Mucosa of stomach (tissue), 1 donor: ENCODE data around the gene KLF16.

ENCODE experiments used
- H3K27me3 ChIP-seq: one replicate; pipeline ENCODE4 v1.7.0; 2013; ENCODE audit warnings: mild to moderate bottlenecking, low read length; ENCODE audit not compliant: control insufficient read depth, insufficient read depth
- H3K36me3 ChIP-seq: one replicate; pipeline ENCODE4 v1.7.0; 2013; ENCODE audit warnings: low read length; ENCODE audit not compliant: control insufficient read depth, insufficient read depth
- H3K4me1 ChIP-seq: one replicate; pipeline ENCODE4 v1.7.0; 2013; ENCODE audit warnings: mild to moderate bottlenecking, low read length; ENCODE audit not compliant: control insufficient read depth, insufficient read depth
- H3K4me3 ChIP-seq: one replicate; pipeline ENCODE4 v1.7.0; 2013; ENCODE audit warnings: low read length
- H3K9ac ChIP-seq: one replicate; pipeline ENCODE4 v1.7.0; 2013; ENCODE audit warnings: mild to moderate bottlenecking, low read length, moderate library complexity
- H3K9me3 ChIP-seq: one replicate; pipeline ENCODE4 v1.7.0; 2013; ENCODE audit warnings: mild to moderate bottlenecking, low read length, moderate library complexity; ENCODE audit not compliant: control insufficient read depth
- donor health status: Pancreatic carcinoma.

Gene KLF16

DNA sequence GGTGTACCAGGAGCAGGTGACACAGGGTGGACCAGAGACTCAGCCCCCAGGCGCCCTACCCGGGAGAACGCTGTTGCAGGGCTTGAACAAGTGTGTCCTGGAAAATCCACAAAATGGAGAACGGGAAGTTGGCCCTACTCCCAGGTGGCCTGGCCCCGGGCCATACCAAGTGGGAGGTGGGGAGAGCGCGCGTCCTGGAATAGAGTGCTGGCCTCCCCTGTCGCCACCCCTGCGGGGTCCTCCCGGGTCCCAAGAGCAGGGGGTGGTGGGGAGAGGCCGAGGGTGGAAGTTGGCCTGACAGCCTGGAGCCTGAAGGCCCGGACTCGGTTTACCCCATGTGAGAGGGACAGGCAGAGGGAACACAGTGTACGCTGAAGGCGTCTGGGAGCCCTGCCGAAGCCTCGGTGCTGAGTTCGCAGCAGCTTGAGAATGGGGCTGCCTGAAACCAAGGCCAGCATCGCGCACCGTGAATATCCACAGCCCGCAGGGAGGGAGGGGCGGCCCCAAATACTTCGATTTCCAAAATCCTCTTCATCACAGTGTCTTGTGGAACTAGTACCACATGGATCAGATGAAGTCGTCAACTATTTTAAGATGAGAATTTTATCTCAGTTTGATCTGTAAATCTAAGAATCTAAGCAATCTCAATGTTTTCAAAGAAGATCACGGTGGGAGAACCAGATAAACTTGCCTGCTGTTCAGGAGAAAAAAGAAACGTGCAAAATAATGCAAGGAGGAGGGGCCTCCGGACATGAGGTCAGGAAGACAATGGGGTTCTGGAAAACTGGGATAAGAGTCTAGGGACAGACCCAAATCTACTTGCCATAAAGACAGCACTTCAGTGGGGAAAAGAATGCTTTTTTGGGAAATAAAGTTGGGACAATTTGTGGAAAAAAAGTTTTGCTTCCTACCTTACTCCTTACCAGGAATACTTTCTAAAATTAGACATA, 10.4 kb upstream of the KLF16 start:
- H3K9ac ChIP-seq = peak overlapping the region; percentile 76
- no peaks in the 10 kb centered on the region for H3K36me3 ChIP-seq
- no peaks in the 10 kb centered on the region for H3K27me3 ChIP-seq
- peak overlapping the region; percentile 26 for H3K4me3 ChIP-seq
- H3K9me3 ChIP-seq = no peaks in the 10 kb centered on the region
- peaks cover 37% of the 10 kb centered on the region for H3K4me1 ChIP-seq

DNA sequence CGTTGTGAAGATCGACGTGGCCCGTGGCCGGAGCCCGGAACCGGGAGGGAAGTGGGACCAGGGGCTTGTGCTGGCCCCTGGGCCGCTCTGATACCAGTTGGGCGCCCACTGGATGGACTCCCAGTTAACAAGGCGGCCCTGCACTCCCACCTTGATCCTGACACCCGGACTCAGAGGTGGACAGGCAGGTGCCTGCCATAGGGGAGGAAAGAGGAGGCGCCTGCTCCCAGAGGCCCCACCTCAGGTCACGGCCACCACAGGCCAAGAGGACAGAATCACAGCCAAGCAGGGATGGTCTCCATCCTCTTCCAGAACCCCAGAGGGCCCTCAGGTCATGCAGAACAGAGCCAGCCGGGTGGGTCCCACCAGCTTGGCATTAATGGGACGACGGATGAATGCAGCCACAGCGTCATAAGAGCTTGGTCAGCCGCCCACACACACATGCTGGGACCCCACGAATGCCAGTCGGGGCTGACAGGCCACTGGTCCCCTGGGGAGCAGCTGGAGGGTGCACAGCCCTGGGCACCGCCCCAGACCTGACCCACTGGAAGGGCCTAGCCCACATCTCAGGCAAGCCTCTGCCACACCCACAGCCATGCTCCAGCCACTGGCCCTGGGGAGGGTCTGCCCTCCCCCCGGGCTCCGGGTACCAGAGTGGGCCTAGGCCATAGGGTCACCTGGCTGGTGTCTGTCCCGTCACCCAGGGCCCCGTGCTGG, 9.6 kb upstream of the KLF16 start:
- H3K27me3 ChIP-seq = no peaks in the 10 kb centered on the region
- H3K4me3 ChIP-seq = peak overlapping the region; percentile 26
- no peaks in the 10 kb centered on the region for H3K36me3 ChIP-seq
- H3K9ac ChIP-seq = peak overlapping the region; percentile 76
- no peaks in the 10 kb centered on the region for H3K9me3 ChIP-seq
- H3K4me1 ChIP-seq = peaks cover 37% of the 10 kb centered on the region

DNA sequence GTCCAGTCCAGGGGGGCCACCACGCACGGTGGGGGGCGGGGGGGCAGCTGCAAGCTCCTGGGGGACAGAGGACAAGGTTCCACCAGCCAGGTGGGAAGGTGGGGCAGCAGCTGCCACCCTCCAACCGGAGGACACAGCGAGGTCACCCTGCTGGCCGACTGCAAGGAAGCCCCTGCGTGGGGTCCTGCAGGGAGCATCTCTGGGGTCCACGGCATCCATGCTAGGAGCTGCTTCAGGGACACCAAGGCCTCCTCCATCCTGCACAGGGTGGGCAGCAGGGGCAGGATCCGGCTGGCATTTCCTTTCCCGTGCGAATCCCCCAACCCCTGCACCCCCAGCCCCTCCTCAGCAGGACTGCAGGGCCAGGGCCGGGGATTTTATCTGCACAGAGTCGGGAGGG, 8.3 kb upstream of the KLF16 start:
- Histone ChIP-seq H3K36me3 (no peaks in the 10 kb centered on the region), H3K9ac (no peak overlapping the region), H3K9me3 (no peaks in the 10 kb centered on the region), H3K4me3 (no peak overlapping the region), H3K4me1 (peaks cover 36% of the 10 kb centered on the region), H3K27me3 (no peaks in the 10 kb centered on the region)

DNA sequence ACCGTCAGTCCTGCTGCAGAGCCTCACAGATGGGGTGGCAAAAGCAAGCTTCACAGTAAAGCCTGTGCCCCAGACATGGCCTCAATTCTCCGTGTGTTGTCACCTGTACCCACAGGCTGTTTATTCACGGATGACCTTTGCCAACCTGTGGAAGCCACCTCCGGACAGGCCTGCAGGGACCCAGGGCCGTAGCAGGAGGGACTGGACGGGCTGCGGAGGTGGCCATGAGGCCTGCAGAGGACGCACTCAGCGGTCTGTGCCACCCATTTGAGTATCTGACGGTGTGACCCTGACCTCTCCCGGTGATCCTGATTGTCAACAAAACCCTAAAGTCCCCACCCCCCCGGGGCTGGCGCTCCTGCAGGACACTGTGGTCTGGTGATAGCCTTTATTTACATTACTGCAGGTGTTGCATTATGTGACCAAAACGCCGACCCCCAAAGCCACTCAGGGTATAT, 7.8 kb upstream of the KLF16 start:
- Histone ChIP-seq H3K9me3 (no peaks in the 10 kb centered on the region), H3K36me3 (no peaks in the 10 kb centered on the region), H3K27me3 (no peaks in the 10 kb centered on the region), H3K9ac (no peak overlapping the region), H3K4me3 (no peak overlapping the region), H3K4me1 (peaks cover 31% of the 10 kb centered on the region)

DNA sequence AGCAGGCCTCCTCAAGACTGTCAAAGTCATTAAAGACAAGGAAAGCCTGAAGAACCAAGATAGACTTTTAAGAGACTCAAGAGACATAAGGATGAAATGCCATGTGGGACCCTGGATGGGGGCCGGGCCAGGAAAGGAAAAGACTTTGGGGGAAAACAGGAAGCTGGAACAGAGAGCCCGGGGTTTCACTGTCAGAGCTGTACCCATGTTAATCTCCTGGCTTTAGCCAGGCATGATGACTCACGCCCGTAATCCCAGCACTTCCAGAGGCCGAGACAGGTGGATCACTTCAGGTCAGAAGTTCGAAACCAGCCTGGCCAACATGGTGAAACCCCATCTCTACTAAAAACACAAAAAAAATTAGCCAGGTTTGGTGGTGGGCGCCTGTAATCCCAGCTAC, 5.6 kb upstream of the KLF16 start:
- no peak overlapping the region for H3K4me3 ChIP-seq
- H3K36me3 ChIP-seq = no peaks in the 10 kb centered on the region
- peaks cover 33% of the 10 kb centered on the region for H3K4me1 ChIP-seq
- no peaks in the 10 kb centered on the region for H3K9me3 ChIP-seq
- no peaks in the 10 kb centered on the region for H3K27me3 ChIP-seq
- no peak overlapping the region for H3K9ac ChIP-seq

DNA sequence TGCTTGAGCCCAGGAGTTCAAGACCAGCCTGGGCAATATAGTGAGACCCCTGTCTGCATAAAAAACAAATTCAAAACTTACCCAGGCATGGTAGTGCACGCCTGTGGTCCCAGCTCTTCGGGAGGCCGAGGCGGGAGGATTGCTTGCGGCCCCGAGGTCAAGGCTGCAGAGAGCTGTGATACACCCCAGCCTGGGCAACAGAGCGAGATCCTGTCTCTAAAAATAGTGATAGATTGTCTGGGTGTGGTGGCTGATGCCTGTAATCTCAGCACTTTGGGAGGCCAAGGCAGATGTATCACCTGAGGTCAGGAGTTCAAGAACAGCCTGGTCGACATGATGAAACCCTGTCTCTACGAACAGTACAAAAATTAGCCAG, 4.0 kb upstream of the KLF16 start:
- Histone ChIP-seq H3K9me3 (no peaks in the 10 kb centered on the region), H3K27me3 (no peaks in the 10 kb centered on the region), H3K36me3 (no peaks in the 10 kb centered on the region), H3K4me1 (peaks cover 17% of the 10 kb centered on the region), H3K9ac (no peak overlapping the region), H3K4me3 (no peak overlapping the region)

DNA sequence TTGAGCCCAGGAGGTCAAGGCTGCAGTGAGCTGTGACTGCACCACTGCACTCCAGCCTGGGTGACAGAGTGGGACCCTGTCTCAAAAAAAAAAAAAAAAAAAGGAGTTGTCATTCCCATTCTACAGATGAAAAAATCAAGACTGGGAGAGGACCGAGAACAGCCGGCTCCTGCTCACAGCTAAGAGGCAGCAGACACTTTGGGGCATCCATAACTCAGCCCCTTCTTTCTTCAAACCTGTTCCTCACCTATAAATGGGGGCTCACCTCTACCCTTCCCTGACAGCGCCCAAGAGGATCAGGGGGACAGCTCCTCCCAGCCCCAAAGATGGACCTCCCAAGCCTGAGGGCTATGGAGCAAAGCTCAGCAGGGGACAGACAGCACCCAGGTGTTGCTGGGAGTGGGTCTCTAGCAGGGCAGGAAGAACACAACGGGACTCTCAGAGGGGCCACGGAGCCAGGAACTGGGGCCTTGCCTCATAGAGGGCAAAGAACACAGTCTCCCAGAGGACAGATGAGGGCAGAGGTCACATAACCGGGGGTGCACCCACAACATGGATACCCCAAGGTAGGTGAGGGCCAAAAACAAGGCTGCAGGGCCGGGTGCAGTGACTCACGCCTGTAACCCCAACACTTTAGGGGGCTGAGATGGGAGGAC, 3.4 kb upstream of the KLF16 start:
- Histone ChIP-seq H3K9me3 (no peaks in the 10 kb centered on the region), H3K4me1 (peaks cover 14% of the 10 kb centered on the region), H3K4me3 (no peak overlapping the region), H3K36me3 (no peaks in the 10 kb centered on the region), H3K27me3 (no peaks in the 10 kb centered on the region), H3K9ac (no peak overlapping the region)

DNA sequence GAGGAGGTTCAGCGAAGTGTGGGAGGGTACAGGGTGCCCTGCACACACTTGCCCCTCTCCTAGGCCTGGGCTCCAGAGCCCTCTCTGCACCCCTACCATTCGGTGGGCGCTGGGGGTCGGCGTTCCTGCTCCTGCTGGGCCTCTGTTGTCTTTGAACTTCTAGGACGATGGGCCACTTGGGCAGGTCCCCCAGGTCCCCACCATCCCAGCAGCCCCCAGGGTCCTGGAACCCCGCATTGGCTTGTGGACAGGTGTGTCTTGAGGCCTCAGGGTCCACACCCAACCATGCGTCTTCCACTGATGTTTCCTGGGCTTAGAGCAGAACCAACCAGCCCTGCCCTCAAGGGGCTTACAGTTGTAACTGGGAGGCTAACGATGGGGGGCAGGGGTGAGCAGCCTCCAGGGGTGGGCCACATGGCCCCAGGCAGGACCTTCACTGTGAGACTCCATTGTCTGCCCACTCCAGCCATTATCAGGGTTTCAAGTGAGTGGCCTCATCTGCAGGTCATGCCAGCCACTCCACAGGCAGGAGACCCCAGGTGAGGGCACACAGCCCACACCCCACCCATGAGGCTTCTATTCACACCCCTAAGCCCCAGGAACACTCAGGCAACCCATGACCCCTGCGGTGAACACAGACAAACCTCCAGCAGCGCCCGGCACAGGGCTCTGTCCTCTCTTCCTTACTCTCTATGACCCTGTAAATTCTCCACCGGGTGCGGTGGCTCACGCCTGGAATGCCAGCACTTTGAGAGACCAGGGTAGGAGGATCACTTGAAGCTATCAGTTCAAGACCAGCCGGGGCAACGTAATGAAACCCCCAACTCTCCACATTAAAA, 2.0 kb upstream of the KLF16 start:
- Histone ChIP-seq H3K36me3 (no peaks in the 10 kb centered on the region), H3K4me3 (peak overlapping the region; percentile 25), H3K9me3 (no peaks in the 10 kb centered on the region), H3K27me3 (no peaks in the 10 kb centered on the region), H3K4me1 (peaks cover 22% of the 10 kb centered on the region), H3K9ac (peak overlapping the region; percentile 69)

DNA sequence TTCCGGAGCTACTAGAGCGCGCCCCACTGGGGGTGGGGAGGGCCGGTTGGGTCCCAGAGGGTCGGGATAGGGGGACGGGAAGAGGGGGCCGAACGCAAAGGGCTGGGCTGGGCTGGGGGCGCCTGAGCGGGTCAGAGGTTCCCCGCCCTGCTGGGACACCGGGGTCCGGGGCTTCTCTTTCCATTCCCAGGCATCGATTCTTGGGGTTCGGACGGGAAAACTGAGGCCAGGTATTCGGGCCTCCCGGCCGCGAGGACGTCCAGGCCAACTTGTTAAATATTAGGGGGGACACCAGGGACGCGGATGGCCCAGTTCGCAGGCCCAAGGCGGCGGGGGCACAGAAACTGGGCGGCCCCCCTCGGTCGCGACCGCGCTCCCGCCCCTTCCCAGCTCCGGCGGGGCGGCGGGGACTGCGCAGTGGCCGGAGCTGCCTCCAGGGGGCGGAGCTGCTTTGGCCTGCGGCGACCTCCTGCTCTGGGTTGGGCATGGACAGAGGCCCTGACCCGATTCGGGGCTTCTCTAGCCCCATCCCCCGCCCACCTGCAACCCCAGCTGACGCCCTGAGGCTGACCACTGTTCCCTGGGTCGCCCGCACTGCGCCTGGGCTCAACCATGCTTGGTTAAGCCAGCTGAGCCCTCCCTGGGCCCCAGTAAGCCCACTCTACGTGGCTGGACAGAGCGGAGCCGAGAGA, 1.2 kb upstream of the KLF16 start:
- H3K9ac ChIP-seq = peak overlapping the region; percentile 69
- H3K4me3 ChIP-seq = peak overlapping the region; percentile 25
- peaks cover 30% of the 10 kb centered on the region for H3K4me1 ChIP-seq
- no peaks in the 10 kb centered on the region for H3K27me3 ChIP-seq
- H3K9me3 ChIP-seq = no peaks in the 10 kb centered on the region
- H3K36me3 ChIP-seq = no peaks in the 10 kb centered on the region

DNA sequence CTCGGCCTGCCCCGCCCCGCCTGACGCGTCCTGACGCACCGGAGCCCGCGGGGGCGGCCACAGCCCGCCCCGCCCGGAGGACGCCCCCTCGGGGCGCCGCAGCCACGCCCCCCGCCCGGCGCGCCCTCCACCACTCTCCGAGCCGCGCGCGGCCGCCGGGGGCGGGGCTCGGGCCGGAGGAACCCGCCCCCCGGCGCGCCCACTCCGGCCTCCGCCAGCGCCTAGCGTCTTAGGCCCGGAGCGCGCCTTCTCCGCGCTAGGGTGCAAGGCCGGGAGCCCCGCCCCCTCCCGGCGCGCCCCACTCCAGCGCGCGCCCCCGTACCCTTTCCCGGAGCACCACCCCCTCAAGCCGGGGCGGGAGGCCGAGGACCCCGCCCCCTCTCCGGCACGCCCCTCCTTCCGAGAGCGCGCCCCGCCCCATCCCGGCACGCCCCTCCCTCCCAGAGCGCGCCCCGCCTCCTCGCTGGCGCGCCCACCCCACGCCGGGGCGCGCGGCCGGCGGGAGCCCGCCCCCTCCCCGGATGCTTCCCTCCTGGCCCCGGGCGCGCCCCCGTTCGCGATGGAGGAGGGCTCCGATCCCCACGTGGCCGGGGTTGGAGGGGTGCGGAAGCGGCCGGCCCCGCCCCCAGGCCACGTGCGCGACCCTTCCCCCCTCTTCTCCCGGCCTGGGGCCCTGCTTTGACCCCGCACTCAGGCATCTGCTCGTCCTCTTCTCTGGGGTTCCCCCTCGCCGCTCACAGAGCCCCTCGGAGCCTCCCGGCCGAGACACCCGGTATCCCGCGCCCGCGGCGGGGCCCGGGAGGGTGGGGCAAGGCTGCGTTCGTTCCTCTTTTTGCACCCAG, 480 bp upstream of the KLF16 start:
- peaks cover 38% of the 10 kb centered on the region for H3K4me1 ChIP-seq
- H3K27me3 ChIP-seq = no peaks in the 10 kb centered on the region
- H3K4me3 ChIP-seq = peak overlapping the region; percentile 25
- peak overlapping the region; percentile 69 for H3K9ac ChIP-seq
- H3K36me3 ChIP-seq = no peaks in the 10 kb centered on the region
- H3K9me3 ChIP-seq = no peaks in the 10 kb centered on the region
